IMR-90 (cell line): ENCODE data around the gene IL4R. TPM values are rescaled to one million over a fixed set of nuclear protein-coding genes. Genes with fewer than 3 reads are reported as not detected.

Source experiments
- ATAC-seq: fragments of 200-7000 bp; cut with Tn5 transposase; 2 replicates; pipeline ENCODE4 v1.9.1; 2020; ENCODE audit warnings: low read depth, mild to moderate bottlenecking, moderate library complexity
- BruUV-seq: library from RNA; stranded (reverse); fragments of 400-500 nt; replicated peaks from 2 replicates; lab custom pipeline; 2021; lab: Mats Ljungman, UMichigan
- CTCF ChIA-PET: fragments of 300-600 bp; formaldehyde crosslinking; extraction: SDS; loops from one replicate; lab custom pipeline; 2021; ENCODE audit warnings: antibody characterized with exemption; lab: Yijun Ruan, JAX
- POLR2A ChIA-PET: fragments of 300-600 bp; sonication (Branson Sonifier 250); formaldehyde crosslinking; loops from one replicate; lab custom pipeline; 2022; ENCODE audit warnings: antibody characterized with exemption; ENCODE audit not compliant: unreplicated experiment; lab: Charles Lee
- DNase-seq: peaks from one replicate; pipeline ENCODE4 v3.0.0; 2013
- H2AFZ ChIP-seq: replicated peaks from 2 replicates; pipeline ENCODE3; 2013; ENCODE audit warnings: low read length, mild to moderate bottlenecking; ENCODE audit not compliant: poor library complexity
- H2AK5ac ChIP-seq: 2 replicates; pipeline ENCODE4 v1.6.1; 2013; ENCODE audit warnings: low read depth, low read length, inconsistent platforms
- H2AK9ac ChIP-seq: replicated peaks from 2 replicates; pipeline ENCODE3; 2013; ENCODE audit warnings: mild to moderate bottlenecking, low read depth, low read length, moderate library complexity; ENCODE audit not compliant: poor library complexity
- H2BK120ac ChIP-seq: 2 replicates; pipeline ENCODE4 v1.6.1; 2013; ENCODE audit warnings: low read depth, low read length, inconsistent platforms
- H2BK15ac ChIP-seq: 3 replicates; pipeline ENCODE4 v1.6.1; 2013; ENCODE audit warnings: low read depth, low read length, inconsistent platforms
- H2BK20ac ChIP-seq: 2 replicates; pipeline ENCODE4 v1.6.1; 2013; ENCODE audit warnings: low read depth, mild to moderate bottlenecking, inconsistent platforms, low read length, moderate library complexity
- H2BK5ac ChIP-seq: 2 replicates; pipeline ENCODE4 v1.6.1; 2013; ENCODE audit warnings: mild to moderate bottlenecking, low read depth, low read length, inconsistent platforms; ENCODE audit not compliant: poor library complexity, severe bottlenecking
- H3K14ac ChIP-seq: replicated peaks from 2 replicates; pipeline ENCODE4 v1.6.1; 2013; ENCODE audit warnings: low read depth, low read length, inconsistent platforms
- H3K18ac ChIP-seq: 2 replicates; pipeline ENCODE4 v1.6.1; 2013; ENCODE audit warnings: low read depth, low read length, control low read depth
- H3K23ac ChIP-seq: 2 replicates; pipeline ENCODE4 v1.6.1; 2013; ENCODE audit warnings: low read depth, low read length, inconsistent platforms
- H3K27ac ChIP-seq: 2 replicates; pipeline ENCODE4 v1.5.1; 2013; ENCODE audit warnings: mild to moderate bottlenecking, control low read depth, low read length; ENCODE audit not compliant: insufficient read depth
- H3K27me3 ChIP-seq: 2 replicates; pipeline ENCODE4 v1.6.1; 2013; ENCODE audit warnings: low read length; ENCODE audit not compliant: control insufficient read depth, insufficient read depth
- H3K36me3 ChIP-seq: 2 replicates; pipeline ENCODE4 v1.6.1; 2013; ENCODE audit warnings: low read length, mixed read lengths; ENCODE audit not compliant: control insufficient read depth, insufficient read depth
- H3K4ac ChIP-seq: 2 replicates; pipeline ENCODE4 v1.6.1; 2013; ENCODE audit warnings: low read depth, low read length, inconsistent platforms
- H3K4me1 ChIP-seq: 2 replicates; pipeline ENCODE4 v1.6.1; 2013; ENCODE audit warnings: low read length, mixed read lengths; ENCODE audit not compliant: control insufficient read depth, insufficient read depth
- H3K4me2 ChIP-seq: 2 replicates; pipeline ENCODE4 v1.6.1; 2013; ENCODE audit warnings: low read depth, mild to moderate bottlenecking, control low read depth, low read length, moderate library complexity
- H3K4me3 ChIP-seq: 2 replicates; pipeline ENCODE4 v1.5.1; 2013; ENCODE audit warnings: low read depth, mild to moderate bottlenecking, control low read depth, low read length, moderate library complexity; ENCODE audit not compliant: insufficient read depth
- H3K56ac ChIP-seq: 2 replicates; pipeline ENCODE4 v1.6.1; 2013; ENCODE audit warnings: low read length, inconsistent platforms; ENCODE audit not compliant: insufficient read depth; ENCODE audit errors: extremely low read depth
- H3K79me1 ChIP-seq, 2 experiments: 2 replicates each; pipeline ENCODE4 v1.6.1; 2013; ENCODE audit warnings: low read length in 2 of 2, inconsistent platforms in 1 of 2, low read depth in 1 of 2
- H3K9ac ChIP-seq: 2 replicates; pipeline ENCODE4 v1.6.1; 2013; ENCODE audit warnings: low read depth, low read length, control low read depth
- H3K9me1 ChIP-seq: 2 replicates; pipeline ENCODE4 v1.6.1; 2013; ENCODE audit warnings: low read length, inconsistent platforms; ENCODE audit not compliant: insufficient read depth
- H3K9me3 ChIP-seq: 2 replicates; pipeline ENCODE4 v1.6.1; 2013; ENCODE audit warnings: low read length; ENCODE audit not compliant: control insufficient read depth, insufficient read depth
- H4K20me1 ChIP-seq: 2 replicates; pipeline ENCODE4 v1.6.1; 2013; ENCODE audit warnings: low read length, inconsistent platforms; ENCODE audit not compliant: insufficient read depth
- H4K5ac ChIP-seq: 2 replicates; pipeline ENCODE4 v1.6.1; 2013; ENCODE audit warnings: mild to moderate bottlenecking, low read depth, low read length, control low read depth
- H4K8ac ChIP-seq, 2 experiments: 2 replicates each; pipeline ENCODE4 v1.6.1; 2013; ENCODE audit warnings: low read depth in 2 of 2, low read length in 2 of 2, control low read depth in 1 of 2, inconsistent platforms in 1 of 2
- H4K91ac ChIP-seq: 2 replicates; pipeline ENCODE4 v1.6.1; 2013; ENCODE audit warnings: low read depth, low read length, inconsistent platforms; ENCODE audit not compliant: insufficient read depth
- BHLHE40 ChIP-seq: fragments of 150-350 bp; IDR thresholded peaks from 2 replicates; pipeline ENCODE4 v1.6.1; 2016; ENCODE audit warnings: mild to moderate bottlenecking, low read depth, low read length
- CHD1 ChIP-seq: IDR thresholded peaks from 2 replicates; pipeline ENCODE4 v1.6.1; 2012; ENCODE audit warnings: low read depth, low read length, improper control_type of control experiment
- FOS ChIP-seq: fragments of 150-350 bp; IDR thresholded peaks from 2 replicates; pipeline ENCODE4 v1.6.1; 2016; ENCODE audit warnings: low read depth, low read length
- MAFK ChIP-seq: IDR thresholded peaks from 2 replicates; pipeline ENCODE4 v1.6.1; 2012; ENCODE audit warnings: low read depth, low read length, improper control_type of control experiment
- MAZ ChIP-seq: IDR thresholded peaks from 2 replicates; pipeline ENCODE4 v1.6.1; 2012; ENCODE audit warnings: low read depth, mild to moderate bottlenecking, low read length, improper control_type of control experiment, moderate library complexity, borderline replicate concordance
- MXI1 ChIP-seq: IDR thresholded peaks from 2 replicates; pipeline ENCODE4 v1.6.1; 2012; ENCODE audit warnings: low read depth, mild to moderate bottlenecking, low read length, moderate library complexity, borderline replicate concordance
- NFE2L2 ChIP-seq: fragments of 150-350 bp; IDR thresholded peaks from 2 replicates; pipeline ENCODE4 v1.6.1; 2016; ENCODE audit warnings: low read depth, mild to moderate bottlenecking, low read length
- POLR2A ChIP-seq: IDR thresholded peaks from 2 replicates; pipeline ENCODE4 v1.6.1; 2012; ENCODE audit warnings: mild to moderate bottlenecking, low read depth, low read length
- RAD21 ChIP-seq: IDR thresholded peaks from 2 replicates; pipeline ENCODE4 v1.6.1; 2012; ENCODE audit warnings: low read length, improper control_type of control experiment
- RFX5 ChIP-seq: IDR thresholded peaks from 2 replicates; pipeline ENCODE4 v1.8.0; 2012; ENCODE audit warnings: low read depth, mild to moderate bottlenecking, low read length, moderate library complexity
- SMC3 ChIP-seq: fragments of 150-350 bp; IDR thresholded peaks from 2 replicates; pipeline ENCODE4 v1.6.1; 2016; ENCODE audit warnings: low read depth, mild to moderate bottlenecking, antibody characterized with exemption, low read length, moderate library complexity
- WGBS, 2 experiments: methylation state at CpG; one replicate each; pipeline versions ENCODE4 v1.1.5 to v1.1.7; 2013; ENCODE audit warnings: missing lambda C conversion rate in 2 of 2; ENCODE audit not compliant: insufficient read length in 1 of 2; ENCODE audit errors: extremely low coverage in 2 of 2; 5-methylcytosine and 5-hydroxymethylcytosine counted together
- dilution Hi-C: fragments of 300-500 bp; cut with HindIII; formaldehyde crosslinking; loops from one replicate; pipeline ENCODE4 v1.14.3; 2018; ENCODE audit warnings: low sequenced_read_pairs; ENCODE audit not compliant: unreplicated experiment
- in situ Hi-C: fragments of 300-500 bp; cut with MboI; formaldehyde crosslinking; loops from 3 replicates; pipeline ENCODE4 v1.14.3; 2019; ENCODE audit warnings: low sequenced_read_pairs, inconsistent platforms, mixed read lengths
- intact Hi-C: fragments of 100-400 bp; cut with micrococcal nuclease; formaldehyde crosslinking; loops from 2 replicates; pipeline ENCODE4 v1.10.0; 2022
- polyA plus RNA-seq, 3 experiments: library from polyadenylated mRNA; depleted of rRNA; stranded (reverse); fragments of >200 nt; gene quantifications; 2 replicates each; pipeline ENCODE4 v1.2.3, GENCODE V29; 2012; ENCODE audit warnings: low replicate concordance in 1 of 3
- total RNA-seq: library from RNA; depleted of rRNA; stranded (reverse); fragments of >200 nt; gene quantifications from 2 replicates; pipeline ENCODE4 v1.2.3, GENCODE V29; 2012
- TF ChIP-seq, protein P1 (sequence below): fragments of 150-350 bp; IDR thresholded peaks from 2 replicates; pipeline ENCODE4 v1.6.1; 2016; ENCODE audit warnings: low read depth, mild to moderate bottlenecking, low read length, moderate library complexity, borderline replicate concordance
- TF ChIP-seq, protein P2 (sequence below): conservative IDR thresholded peaks from 2 replicates; pipeline ENCODE4 v1.5.1; 2012; ENCODE audit warnings: mild to moderate bottlenecking, low read depth, low read length, improper control_type of control experiment

The IL4R gene
- total and polyA plus RNA-seq, 2 of the 4 experiments (the other 2 are of a cell fraction), result 6.3 to 18.7 TPM

DNA sequence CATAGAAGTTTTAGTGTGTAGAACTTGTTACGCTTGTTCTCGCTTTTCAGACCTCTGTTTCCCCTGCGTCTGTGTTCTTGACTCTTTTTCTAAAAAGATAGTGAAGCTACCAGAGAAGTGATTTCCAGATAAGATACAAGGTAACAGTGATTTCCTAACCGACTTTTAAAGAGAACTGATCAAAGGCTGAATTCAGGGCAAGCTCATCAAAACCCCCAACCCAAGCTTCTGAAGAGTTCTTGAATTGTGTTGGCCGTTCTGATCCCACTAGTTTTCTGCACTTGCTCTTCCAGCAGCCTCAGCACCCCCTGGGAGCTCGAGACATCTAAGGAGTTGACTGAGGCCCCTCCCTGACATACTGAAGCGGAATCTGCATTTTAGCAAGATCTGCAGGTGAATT is 32.5 kb upstream of the IL4R start:
- Histone ChIP-seq H2AK9ac (no peak overlapping the region), H3K23ac (no peak overlapping the region), H3K56ac (no peak overlapping the region), H3K27ac (no peak overlapping the region), H4K91ac (no peak overlapping the region), H3K4me1 (peaks cover 6% of the 10 kb centered on the region), H3K14ac (no peak overlapping the region), H3K9ac (no peak overlapping the region), H3K27me3 (no peaks in the 10 kb centered on the region), H2AFZ (no peak overlapping the region), H2BK15ac (no peak overlapping the region), H2AK5ac (no peak overlapping the region), H3K4me3 (no peak overlapping the region), H2BK5ac (no peak overlapping the region), H2BK120ac (0 out of 2 replicates have a peak overlapping the region, but pooled peaks have one; percentile 27), H3K79me1 (peaks cover 0 to 5% of the 10 kb centered on the region in 2 experiments; a peak in 1 of 4 replicates), H3K9me3 (no peaks in the 10 kb centered on the region), H3K4ac (no peak overlapping the region), H4K20me1 (no peaks in the 10 kb centered on the region), H4K8ac (no peak overlapping the region), H2BK20ac (no peak overlapping the region), H3K9me1 (peaks cover 9% of the 10 kb centered on the region; the same call in 1 of the 2 replicates), H3K4me2 (no peak overlapping the region), H4K5ac (no peak overlapping the region), H3K36me3 (no peaks in the 10 kb centered on the region), H3K18ac (no peak overlapping the region)
- no TSS peak for BruUV-seq
- ATAC-seq (no peak), DNase-seq (no peak)
- dilution Hi-C loops, result no loop called here
- intact Hi-C loops, result no loop called here
- TF ChIP-seq MAZ (no peak), POLR2A (no peak), NFE2L2 (no peak), FOS (no peak), CHD1 (no peak), BHLHE40 (no peak), RFX5 (no peak), MXI1 (no peak), RAD21 (no peak), MAFK (no peak), SMC3 (no peak)
- TF ChIP-seq, protein P1, sequence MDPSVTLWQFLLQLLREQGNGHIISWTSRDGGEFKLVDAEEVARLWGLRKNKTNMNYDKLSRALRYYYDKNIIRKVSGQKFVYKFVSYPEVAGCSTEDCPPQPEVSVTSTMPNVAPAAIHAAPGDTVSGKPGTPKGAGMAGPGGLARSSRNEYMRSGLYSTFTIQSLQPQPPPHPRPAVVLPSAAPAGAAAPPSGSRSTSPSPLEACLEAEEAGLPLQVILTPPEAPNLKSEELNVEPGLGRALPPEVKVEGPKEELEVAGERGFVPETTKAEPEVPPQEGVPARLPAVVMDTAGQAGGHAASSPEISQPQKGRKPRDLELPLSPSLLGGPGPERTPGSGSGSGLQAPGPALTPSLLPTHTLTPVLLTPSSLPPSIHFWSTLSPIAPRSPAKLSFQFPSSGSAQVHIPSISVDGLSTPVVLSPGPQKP, result no peak
- TF ChIP-seq, protein P2, sequence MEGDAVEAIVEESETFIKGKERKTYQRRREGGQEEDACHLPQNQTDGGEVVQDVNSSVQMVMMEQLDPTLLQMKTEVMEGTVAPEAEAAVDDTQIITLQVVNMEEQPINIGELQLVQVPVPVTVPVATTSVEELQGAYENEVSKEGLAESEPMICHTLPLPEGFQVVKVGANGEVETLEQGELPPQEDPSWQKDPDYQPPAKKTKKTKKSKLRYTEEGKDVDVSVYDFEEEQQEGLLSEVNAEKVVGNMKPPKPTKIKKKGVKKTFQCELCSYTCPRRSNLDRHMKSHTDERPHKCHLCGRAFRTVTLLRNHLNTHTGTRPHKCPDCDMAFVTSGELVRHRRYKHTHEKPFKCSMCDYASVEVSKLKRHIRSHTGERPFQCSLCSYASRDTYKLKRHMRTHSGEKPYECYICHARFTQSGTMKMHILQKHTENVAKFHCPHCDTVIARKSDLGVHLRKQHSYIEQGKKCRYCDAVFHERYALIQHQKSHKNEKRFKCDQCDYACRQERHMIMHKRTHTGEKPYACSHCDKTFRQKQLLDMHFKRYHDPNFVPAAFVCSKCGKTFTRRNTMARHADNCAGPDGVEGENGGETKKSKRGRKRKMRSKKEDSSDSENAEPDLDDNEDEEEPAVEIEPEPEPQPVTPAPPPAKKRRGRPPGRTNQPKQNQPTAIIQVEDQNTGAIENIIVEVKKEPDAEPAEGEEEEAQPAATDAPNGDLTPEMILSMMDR, result no peak
- ChIA-PET CTCF (no interaction called here), POLR2A (no interaction called here)
- in situ Hi-C loops, result no loop called here
- WGBS, 2 experiments, result 57% methylated on average over 4 of the region's 7 CpGs; no CpG with 5 or more reads in 1 of the 2 experiments
